Measurements from ENCODE around the gene WIPF1. TPM values are rescaled to one million over a fixed set of nuclear protein-coding genes. Genes with fewer than 3 reads are reported as not detected.

Gene WIPF1
- total and polyA plus RNA-seq, 10 donors: 74.9 to 265 (median 175) TPM

DNA sequence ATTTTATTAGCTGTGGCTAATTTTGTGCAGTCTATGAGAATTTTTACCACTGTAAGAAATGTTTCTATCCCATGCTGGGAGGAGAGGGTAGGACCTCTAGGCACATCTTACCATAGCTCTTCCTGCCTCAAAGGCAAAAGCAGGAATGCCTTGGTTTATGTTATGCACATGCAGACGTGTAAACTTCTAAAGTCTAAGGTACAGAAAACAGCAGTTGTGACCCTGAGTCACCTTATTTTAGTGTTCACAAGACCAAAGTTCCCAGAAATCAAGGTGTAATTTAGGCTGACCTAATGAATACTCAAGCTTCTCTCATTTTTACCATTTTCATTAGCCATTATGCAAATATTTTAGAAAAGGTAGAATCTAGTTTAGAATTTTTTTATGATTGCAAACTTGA lies 15.4 kb upstream of the WIPF1 start:
- Histone ChIP-seq H3K27me3 (replicated peaks in 1 of 7) (no peaks in the 10 kb centered on the region), H3K4me3 (no peak overlapping the region), H3K9me3 (no peaks in the 10 kb centered on the region), H3K27ac (peak overlapping the region in 3 of 8 donors; percentile 4 to 41 (median 14)), H3K36me3 (peaks cover 0 to 64% (median 0%) of the 10 kb centered on the region in 6 donors), H3K4me1 (peaks cover 67 to 100% (median 95%) of the 10 kb centered on the region in 6 donors)
- DNase-seq: no peak
- no peak for TF ChIP-seq POLR2A (IDR thresholded peaks at IDR 0.05)
- TF ChIP-seq, protein P1, sequence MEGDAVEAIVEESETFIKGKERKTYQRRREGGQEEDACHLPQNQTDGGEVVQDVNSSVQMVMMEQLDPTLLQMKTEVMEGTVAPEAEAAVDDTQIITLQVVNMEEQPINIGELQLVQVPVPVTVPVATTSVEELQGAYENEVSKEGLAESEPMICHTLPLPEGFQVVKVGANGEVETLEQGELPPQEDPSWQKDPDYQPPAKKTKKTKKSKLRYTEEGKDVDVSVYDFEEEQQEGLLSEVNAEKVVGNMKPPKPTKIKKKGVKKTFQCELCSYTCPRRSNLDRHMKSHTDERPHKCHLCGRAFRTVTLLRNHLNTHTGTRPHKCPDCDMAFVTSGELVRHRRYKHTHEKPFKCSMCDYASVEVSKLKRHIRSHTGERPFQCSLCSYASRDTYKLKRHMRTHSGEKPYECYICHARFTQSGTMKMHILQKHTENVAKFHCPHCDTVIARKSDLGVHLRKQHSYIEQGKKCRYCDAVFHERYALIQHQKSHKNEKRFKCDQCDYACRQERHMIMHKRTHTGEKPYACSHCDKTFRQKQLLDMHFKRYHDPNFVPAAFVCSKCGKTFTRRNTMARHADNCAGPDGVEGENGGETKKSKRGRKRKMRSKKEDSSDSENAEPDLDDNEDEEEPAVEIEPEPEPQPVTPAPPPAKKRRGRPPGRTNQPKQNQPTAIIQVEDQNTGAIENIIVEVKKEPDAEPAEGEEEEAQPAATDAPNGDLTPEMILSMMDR (IDR thresholded peaks at IDR 0.05 in 8 of 11, conservative IDR thresholded peaks at IDR 0.05 in 3 of 11): no peak
- TF ChIP-seq POLR2AphosphoS5 (IDR thresholded peaks at IDR 0.05): no peak
- WGBS, 5 donors: 0 to 46% (median 0%) methylated on average over 1 of the region's 1 CpG
- intact Hi-C loops (cut with DNase I; ENCODE audit: low total_unique reads): no loop called here

DNA sequence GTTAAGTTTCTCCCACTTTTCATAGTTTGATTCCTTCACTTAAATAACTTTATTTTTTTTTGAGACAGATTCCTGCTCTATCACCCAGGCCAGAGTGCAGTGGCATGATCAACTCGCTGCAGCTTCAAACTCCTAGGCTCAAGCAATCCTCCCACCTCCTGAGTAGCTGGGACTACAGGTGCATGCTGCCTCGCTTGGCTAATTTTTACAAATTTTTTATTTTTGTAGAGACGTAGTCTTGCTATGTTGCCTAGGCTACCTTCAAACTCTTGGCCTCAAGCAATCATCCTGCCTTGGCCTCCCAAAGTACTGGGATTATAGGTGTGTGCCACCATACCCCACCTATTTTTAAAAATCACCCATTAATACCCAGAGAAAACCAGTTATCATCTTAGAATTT lies 14.2 kb upstream of the WIPF1 start:
- no peak overlapping the region for H3K4me3 ChIP-seq
- TF ChIP-seq, protein P1 (IDR thresholded peaks at IDR 0.05 in 8 of 11, conservative IDR thresholded peaks at IDR 0.05 in 3 of 11): no peak
- TF ChIP-seq POLR2AphosphoS5 (IDR thresholded peaks at IDR 0.05) (no peak), POLR2A (IDR thresholded peaks at IDR 0.05) (no peak)
- peaks cover 0 to 53% (median 0%) of the 10 kb centered on the region in 6 donors for H3K36me3 ChIP-seq
- 74 to 83% (median 77%) methylated on average over 3 of the region's 3 CpGs for WGBS, 5 donors
- peak overlapping the region in 4 of 8 donors; percentile 65 to 85 (median 70) for H3K27ac ChIP-seq
- no peaks in the 10 kb centered on the region for H3K9me3 ChIP-seq
- H3K27me3 ChIP-seq (replicated peaks in 1 of 7): no peaks in the 10 kb centered on the region
- intact Hi-C loops (cut with DNase I; ENCODE audit: low total_unique reads): no loop called here
- no peak for DNase-seq
- H3K4me1 ChIP-seq: peaks cover 61 to 100% (median 95%) of the 10 kb centered on the region in 6 donors

DNA sequence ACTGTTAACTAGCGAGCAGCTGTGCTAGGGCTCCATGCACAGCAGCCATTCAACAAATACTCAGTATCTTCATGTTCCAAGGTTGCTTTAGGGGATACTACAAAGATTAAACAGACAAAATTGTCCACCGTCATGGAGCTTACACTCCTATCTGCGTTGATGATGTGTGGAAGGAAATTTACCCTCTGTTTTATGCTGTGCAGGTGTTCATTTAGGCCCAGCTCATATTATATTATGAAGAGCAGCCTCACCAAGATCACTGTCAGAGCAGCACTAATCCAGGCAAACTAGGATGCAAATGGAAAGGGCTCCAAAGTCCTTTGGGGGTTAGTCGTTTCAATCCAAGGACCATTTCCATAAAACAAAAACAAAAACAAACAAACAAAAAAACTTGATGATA lies 13.4 kb upstream of the WIPF1 start:
- WGBS, 5 donors: 69 to 82% (median 77%) methylated on average over 4 of the region's 4 CpGs
- intact Hi-C loops (cut with DNase I; ENCODE audit: low total_unique reads): no loop called here

More for the DNA sequence above, 13.4 kb upstream of the WIPF1 start:
- Histone ChIP-seq H3K27me3 (replicated peaks in 1 of 7) (no peaks in the 10 kb centered on the region), H3K27ac (peak overlapping the region in 7 of 8 donors; percentile 2 to 85 (median 65)), H3K4me3 (peak overlapping the region in 1 of 8 donors; percentile 0), H3K4me1 (peaks cover 59 to 100% (median 95%) of the 10 kb centered on the region in 6 donors), H3K9me3 (no peaks in the 10 kb centered on the region), H3K36me3 (peaks cover 0 to 45% (median 0%) of the 10 kb centered on the region in 6 donors)
- DNase-seq: no peak
- no peak for TF ChIP-seq POLR2A (IDR thresholded peaks at IDR 0.05)
- TF ChIP-seq, protein P1 (IDR thresholded peaks at IDR 0.05 in 8 of 11, conservative IDR thresholded peaks at IDR 0.05 in 3 of 11): no peak
- no peak for TF ChIP-seq POLR2AphosphoS5 (IDR thresholded peaks at IDR 0.05)
